Fibroblast of pulmonary artery (primary cell): ENCODE results near the gene DOCK7.

Experiments
- DNase-seq: peaks from one replicate; pipeline ENCODE4 v3.0.0-alpha.2; 2010; ENCODE audit warnings: low read depth
- H3K4me3 ChIP-seq: replicated peaks from 2 replicates; pipeline ENCODE4 v1.5.1; 2011; ENCODE audit warnings: low read depth, mild to moderate bottlenecking, control low read depth, low read length, moderate library complexity
- TF ChIP-seq, protein P1 (sequence below): IDR thresholded peaks from 2 replicates; pipeline ENCODE4 v1.5.1; 2011; ENCODE audit warnings: mild to moderate bottlenecking, control low read depth, low read length, inconsistent platforms; ENCODE audit errors: missing control alignments

Gene DOCK7

DNA sequence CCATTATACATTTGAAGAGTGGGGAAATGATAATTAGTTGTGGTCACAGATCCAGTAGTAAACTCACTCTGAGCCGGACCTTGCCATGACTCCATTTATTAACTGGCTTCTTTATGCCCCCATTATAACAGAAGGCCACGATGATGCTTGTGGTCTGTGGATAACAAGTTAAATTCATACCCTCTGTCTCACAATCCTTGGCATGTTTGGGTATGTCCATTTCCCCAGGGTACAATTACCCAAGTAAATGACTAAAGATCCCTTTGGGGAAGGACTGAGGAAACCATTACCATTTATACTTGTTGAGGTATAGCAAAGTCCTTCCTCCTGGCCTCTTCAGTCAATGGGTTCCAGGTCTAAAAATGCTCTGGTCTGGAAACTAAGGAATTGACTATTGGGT, 258.6 kb downstream of the DOCK7 start:
- TF ChIP-seq, protein P1, sequence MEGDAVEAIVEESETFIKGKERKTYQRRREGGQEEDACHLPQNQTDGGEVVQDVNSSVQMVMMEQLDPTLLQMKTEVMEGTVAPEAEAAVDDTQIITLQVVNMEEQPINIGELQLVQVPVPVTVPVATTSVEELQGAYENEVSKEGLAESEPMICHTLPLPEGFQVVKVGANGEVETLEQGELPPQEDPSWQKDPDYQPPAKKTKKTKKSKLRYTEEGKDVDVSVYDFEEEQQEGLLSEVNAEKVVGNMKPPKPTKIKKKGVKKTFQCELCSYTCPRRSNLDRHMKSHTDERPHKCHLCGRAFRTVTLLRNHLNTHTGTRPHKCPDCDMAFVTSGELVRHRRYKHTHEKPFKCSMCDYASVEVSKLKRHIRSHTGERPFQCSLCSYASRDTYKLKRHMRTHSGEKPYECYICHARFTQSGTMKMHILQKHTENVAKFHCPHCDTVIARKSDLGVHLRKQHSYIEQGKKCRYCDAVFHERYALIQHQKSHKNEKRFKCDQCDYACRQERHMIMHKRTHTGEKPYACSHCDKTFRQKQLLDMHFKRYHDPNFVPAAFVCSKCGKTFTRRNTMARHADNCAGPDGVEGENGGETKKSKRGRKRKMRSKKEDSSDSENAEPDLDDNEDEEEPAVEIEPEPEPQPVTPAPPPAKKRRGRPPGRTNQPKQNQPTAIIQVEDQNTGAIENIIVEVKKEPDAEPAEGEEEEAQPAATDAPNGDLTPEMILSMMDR: no peak
- no peak overlapping the region for H3K4me3 ChIP-seq
- no peak for DNase-seq

DNA sequence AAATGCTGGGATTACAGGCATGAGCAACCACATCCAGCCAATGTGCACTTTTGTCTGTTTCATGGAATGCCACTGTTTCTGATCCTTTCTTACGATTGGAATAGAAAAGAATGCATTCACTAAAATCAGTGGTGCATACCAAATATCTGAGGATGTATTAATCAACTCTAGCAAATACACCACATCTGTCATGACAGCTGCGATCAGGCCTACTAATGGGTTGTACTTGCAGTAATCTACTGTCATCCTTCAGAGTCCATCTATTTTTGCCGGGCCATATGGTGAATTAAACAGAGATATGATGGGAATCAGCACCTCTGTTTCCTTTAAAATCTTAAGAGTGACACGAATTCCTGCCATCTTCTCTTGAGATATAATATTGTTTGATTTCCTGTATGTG, 259.8 kb downstream of the DOCK7 start:
- no peak overlapping the region for H3K4me3 ChIP-seq
- DNase-seq: no peak
- TF ChIP-seq, protein P1: no peak

DNA sequence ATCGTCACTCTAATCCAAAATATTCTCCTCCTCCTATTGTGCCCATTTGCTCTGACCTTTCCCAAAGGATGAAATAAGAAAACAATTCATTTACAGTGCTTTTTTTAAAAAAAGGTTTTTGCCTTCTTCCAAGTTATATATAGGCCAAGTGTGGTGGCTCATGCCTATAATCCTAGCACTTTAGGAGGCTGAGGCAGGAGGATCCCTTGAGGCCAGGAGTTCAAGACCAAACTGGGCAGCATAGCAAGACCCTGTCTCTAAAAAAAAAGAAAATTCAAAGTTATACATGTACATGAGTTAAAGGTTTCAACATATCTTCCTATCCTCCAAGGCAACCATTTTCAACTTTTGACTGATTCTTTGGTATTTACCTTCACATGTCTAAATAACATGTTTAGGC, 261.4 kb downstream of the DOCK7 start:
- DNase-seq: no peak
- TF ChIP-seq, protein P1: no peak
- H3K4me3 ChIP-seq: no peak overlapping the region

DNA sequence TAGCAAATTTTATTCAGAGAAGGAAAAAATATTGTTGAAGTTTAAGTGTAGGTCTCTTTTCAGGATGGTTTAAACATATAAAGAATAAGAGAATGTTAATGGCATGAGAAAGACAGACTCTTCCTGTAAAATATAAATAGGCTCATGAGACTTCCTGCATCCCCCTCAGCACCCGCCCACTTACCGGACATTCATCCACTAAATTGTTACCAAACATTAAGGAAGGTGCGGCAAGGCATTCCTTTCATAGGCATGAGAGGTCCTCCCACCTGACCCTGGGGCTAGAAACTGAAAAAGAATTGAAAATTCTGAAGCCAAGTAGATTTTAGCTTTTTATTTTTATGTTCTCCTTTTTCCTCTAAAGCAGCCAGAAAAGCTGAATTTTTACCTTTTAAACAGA, 261.9 kb downstream of the DOCK7 start:
- TF ChIP-seq, protein P1: no peak
- no peak for DNase-seq
- no peak overlapping the region for H3K4me3 ChIP-seq

DNA sequence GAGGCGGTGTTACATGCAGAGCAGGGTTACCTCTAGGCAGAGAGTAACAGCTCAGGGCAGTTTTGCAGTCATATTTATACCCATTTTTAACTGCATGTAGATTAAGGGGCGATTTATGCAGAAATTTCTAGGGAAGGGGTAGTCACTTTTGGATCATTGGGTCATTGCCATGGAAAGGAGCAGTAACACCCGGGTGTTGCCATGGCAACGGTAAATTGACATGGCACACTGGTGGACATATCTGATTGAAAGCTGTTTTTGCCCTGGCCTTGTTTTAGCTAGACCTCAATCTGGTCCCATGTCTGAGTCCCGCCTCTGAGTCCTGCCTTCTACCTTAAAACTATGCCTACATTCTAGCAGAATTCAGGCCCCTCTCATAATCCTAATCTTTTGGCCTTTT, 263.1 kb downstream of the DOCK7 start:
- TF ChIP-seq, protein P1: no peak
- DNase-seq: no peak
- no peak overlapping the region for H3K4me3 ChIP-seq

DNA sequence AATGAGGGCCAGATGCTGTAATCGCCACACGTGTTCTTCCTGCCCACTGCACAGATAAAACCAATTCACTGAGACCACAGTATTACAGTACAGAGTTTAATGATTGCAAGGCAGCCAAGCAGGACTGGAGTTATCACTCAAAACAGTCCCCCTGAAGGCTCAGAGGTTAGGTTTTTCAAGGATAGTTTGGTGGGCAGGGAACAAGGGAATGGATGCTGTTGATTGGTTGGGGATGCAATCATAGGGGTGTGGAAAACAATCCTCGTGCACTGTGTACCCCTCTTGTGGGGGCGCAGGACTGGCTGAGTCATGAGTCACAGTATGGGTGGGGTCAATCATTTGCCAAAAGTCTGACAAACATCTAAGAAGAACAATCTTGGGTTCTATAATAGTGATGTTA, 263.8 kb downstream of the DOCK7 start:
- no peak for DNase-seq
- TF ChIP-seq, protein P1: no peak
- no peak overlapping the region for H3K4me3 ChIP-seq

DNA sequence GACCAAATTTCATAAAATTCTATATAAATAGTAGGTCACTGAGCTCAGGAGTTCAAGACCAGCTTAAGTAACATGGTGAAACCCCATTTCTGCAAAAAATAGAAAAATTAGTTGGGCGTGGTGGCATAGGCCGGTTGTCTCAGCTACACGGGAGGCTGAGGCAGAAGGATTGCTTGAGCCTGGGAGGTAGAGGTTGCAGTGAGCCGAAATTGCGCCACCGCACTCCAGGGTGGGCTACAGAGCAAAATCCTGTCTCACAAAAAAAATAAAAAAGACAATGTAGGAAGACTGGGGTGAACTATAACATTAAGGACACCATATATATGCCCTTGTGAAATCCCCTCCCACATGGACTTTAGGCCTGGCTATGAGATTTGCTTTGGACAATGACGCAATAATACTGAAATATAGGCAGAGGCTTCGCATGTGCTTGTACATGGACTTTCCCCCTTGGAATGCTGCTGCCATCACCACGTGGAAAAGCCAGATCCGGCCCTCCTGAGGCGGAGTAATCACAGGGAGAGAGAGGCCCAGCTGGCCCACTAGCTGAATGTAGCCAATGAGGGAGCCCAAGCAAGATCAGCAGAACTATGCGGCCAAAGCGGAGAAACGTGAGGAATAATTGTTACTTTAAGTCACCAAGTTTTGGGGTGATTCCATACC, 264.5 kb downstream of the DOCK7 start:
- no peak for DNase-seq
- H3K4me3 ChIP-seq: no peak overlapping the region
- TF ChIP-seq, protein P1: no peak
